IMR-90 (cell line): ENCODE measurements around the gene MSMO1. TPM values are rescaled to one million over a fixed set of nuclear protein-coding genes. Genes with fewer than 3 reads are reported as not detected.
"Not testable (repeated sequence)": the region's sequence is repeated elsewhere in the genome, so short reads cannot be mapped to it uniquely, and the experiment has no call there.

Source experiments
- ATAC-seq: fragments of 200-7000 bp; cut with Tn5 transposase; 2 replicates; pipeline ENCODE4 v1.9.1; 2020; ENCODE audit warnings: low read depth, mild to moderate bottlenecking, moderate library complexity
- BruUV-seq: library from RNA; stranded (reverse); fragments of 400-500 nt; replicated peaks from 2 replicates; lab custom pipeline; 2021; lab: Mats Ljungman, UMichigan
- CTCF ChIA-PET: fragments of 300-600 bp; formaldehyde crosslinking; extraction: SDS; loops from one replicate; lab custom pipeline; 2021; ENCODE audit warnings: antibody characterized with exemption; lab: Yijun Ruan, JAX
- POLR2A ChIA-PET: fragments of 300-600 bp; sonication (Branson Sonifier 250); formaldehyde crosslinking; loops from one replicate; lab custom pipeline; 2022; ENCODE audit warnings: antibody characterized with exemption; ENCODE audit not compliant: unreplicated experiment; lab: Charles Lee
- DNase-seq: peaks from one replicate; pipeline ENCODE4 v3.0.0; 2013
- H2AFZ ChIP-seq: replicated peaks from 2 replicates; pipeline ENCODE3; 2013; ENCODE audit warnings: low read length, mild to moderate bottlenecking; ENCODE audit not compliant: poor library complexity
- H2AK5ac ChIP-seq: 2 replicates; pipeline ENCODE4 v1.6.1; 2013; ENCODE audit warnings: low read depth, low read length, inconsistent platforms
- H2AK9ac ChIP-seq: replicated peaks from 2 replicates; pipeline ENCODE3; 2013; ENCODE audit warnings: mild to moderate bottlenecking, low read depth, low read length, moderate library complexity; ENCODE audit not compliant: poor library complexity
- H2BK120ac ChIP-seq: 2 replicates; pipeline ENCODE4 v1.6.1; 2013; ENCODE audit warnings: low read depth, low read length, inconsistent platforms
- H2BK15ac ChIP-seq: 3 replicates; pipeline ENCODE4 v1.6.1; 2013; ENCODE audit warnings: low read depth, low read length, inconsistent platforms
- H2BK20ac ChIP-seq: 2 replicates; pipeline ENCODE4 v1.6.1; 2013; ENCODE audit warnings: low read depth, mild to moderate bottlenecking, inconsistent platforms, low read length, moderate library complexity
- H2BK5ac ChIP-seq: 2 replicates; pipeline ENCODE4 v1.6.1; 2013; ENCODE audit warnings: mild to moderate bottlenecking, low read depth, low read length, inconsistent platforms; ENCODE audit not compliant: poor library complexity, severe bottlenecking
- H3K14ac ChIP-seq: replicated peaks from 2 replicates; pipeline ENCODE4 v1.6.1; 2013; ENCODE audit warnings: low read depth, low read length, inconsistent platforms
- H3K18ac ChIP-seq: 2 replicates; pipeline ENCODE4 v1.6.1; 2013; ENCODE audit warnings: low read depth, low read length, control low read depth
- H3K23ac ChIP-seq: 2 replicates; pipeline ENCODE4 v1.6.1; 2013; ENCODE audit warnings: low read depth, low read length, inconsistent platforms
- H3K27ac ChIP-seq: 2 replicates; pipeline ENCODE4 v1.5.1; 2013; ENCODE audit warnings: mild to moderate bottlenecking, control low read depth, low read length; ENCODE audit not compliant: insufficient read depth
- H3K27me3 ChIP-seq: 2 replicates; pipeline ENCODE4 v1.6.1; 2013; ENCODE audit warnings: low read length; ENCODE audit not compliant: control insufficient read depth, insufficient read depth
- H3K36me3 ChIP-seq: 2 replicates; pipeline ENCODE4 v1.6.1; 2013; ENCODE audit warnings: low read length, mixed read lengths; ENCODE audit not compliant: control insufficient read depth, insufficient read depth
- H3K4ac ChIP-seq: 2 replicates; pipeline ENCODE4 v1.6.1; 2013; ENCODE audit warnings: low read depth, low read length, inconsistent platforms
- H3K4me1 ChIP-seq: 2 replicates; pipeline ENCODE4 v1.6.1; 2013; ENCODE audit warnings: low read length, mixed read lengths; ENCODE audit not compliant: control insufficient read depth, insufficient read depth
- H3K4me2 ChIP-seq: 2 replicates; pipeline ENCODE4 v1.6.1; 2013; ENCODE audit warnings: low read depth, mild to moderate bottlenecking, control low read depth, low read length, moderate library complexity
- H3K4me3 ChIP-seq: 2 replicates; pipeline ENCODE4 v1.5.1; 2013; ENCODE audit warnings: low read depth, mild to moderate bottlenecking, control low read depth, low read length, moderate library complexity; ENCODE audit not compliant: insufficient read depth
- H3K56ac ChIP-seq: 2 replicates; pipeline ENCODE4 v1.6.1; 2013; ENCODE audit warnings: low read length, inconsistent platforms; ENCODE audit not compliant: insufficient read depth; ENCODE audit errors: extremely low read depth
- H3K79me1 ChIP-seq, 2 experiments: 2 replicates each; pipeline ENCODE4 v1.6.1; 2013; ENCODE audit warnings: low read length in 2 of 2, inconsistent platforms in 1 of 2, low read depth in 1 of 2
- H3K9ac ChIP-seq: 2 replicates; pipeline ENCODE4 v1.6.1; 2013; ENCODE audit warnings: low read depth, low read length, control low read depth
- H3K9me1 ChIP-seq: 2 replicates; pipeline ENCODE4 v1.6.1; 2013; ENCODE audit warnings: low read length, inconsistent platforms; ENCODE audit not compliant: insufficient read depth
- H3K9me3 ChIP-seq: 2 replicates; pipeline ENCODE4 v1.6.1; 2013; ENCODE audit warnings: low read length; ENCODE audit not compliant: control insufficient read depth, insufficient read depth
- H4K20me1 ChIP-seq: 2 replicates; pipeline ENCODE4 v1.6.1; 2013; ENCODE audit warnings: low read length, inconsistent platforms; ENCODE audit not compliant: insufficient read depth
- H4K5ac ChIP-seq: 2 replicates; pipeline ENCODE4 v1.6.1; 2013; ENCODE audit warnings: mild to moderate bottlenecking, low read depth, low read length, control low read depth
- H4K8ac ChIP-seq, 2 experiments: 2 replicates each; pipeline ENCODE4 v1.6.1; 2013; ENCODE audit warnings: low read depth in 2 of 2, low read length in 2 of 2, control low read depth in 1 of 2, inconsistent platforms in 1 of 2
- H4K91ac ChIP-seq: 2 replicates; pipeline ENCODE4 v1.6.1; 2013; ENCODE audit warnings: low read depth, low read length, inconsistent platforms; ENCODE audit not compliant: insufficient read depth
- WGBS, 2 experiments: methylation state at CpG; one replicate each; pipeline versions ENCODE4 v1.1.5 to v1.1.7; 2013; ENCODE audit warnings: missing lambda C conversion rate in 2 of 2; ENCODE audit not compliant: insufficient read length in 1 of 2; ENCODE audit errors: extremely low coverage in 2 of 2; 5-methylcytosine and 5-hydroxymethylcytosine counted together
- dilution Hi-C: fragments of 300-500 bp; cut with HindIII; formaldehyde crosslinking; loops from one replicate; pipeline ENCODE4 v1.14.3; 2018; ENCODE audit warnings: low sequenced_read_pairs; ENCODE audit not compliant: unreplicated experiment
- in situ Hi-C: fragments of 300-500 bp; cut with MboI; formaldehyde crosslinking; loops from 3 replicates; pipeline ENCODE4 v1.14.3; 2019; ENCODE audit warnings: low sequenced_read_pairs, inconsistent platforms, mixed read lengths
- intact Hi-C: fragments of 100-400 bp; cut with micrococcal nuclease; formaldehyde crosslinking; loops from 2 replicates; pipeline ENCODE4 v1.10.0; 2022
- polyA plus RNA-seq, 3 experiments: library from polyadenylated mRNA; depleted of rRNA; stranded (reverse); fragments of >200 nt; gene quantifications; 2 replicates each; pipeline ENCODE4 v1.2.3, GENCODE V29; 2012; ENCODE audit warnings: low replicate concordance in 1 of 3
- total RNA-seq: library from RNA; depleted of rRNA; stranded (reverse); fragments of >200 nt; gene quantifications from 2 replicates; pipeline ENCODE4 v1.2.3, GENCODE V29; 2012

MSMO1 gene
- total and polyA plus RNA-seq, 2 of the 4 experiments (the other 2 are of a cell fraction) = 40.1 to 42.1 TPM

GRCh38 chr4:165286619-165287340, 40.7 kb upstream of the MSMO1 start:
- H2AK5ac ChIP-seq, CTCF ChIA-PET, H4K91ac ChIP-seq, H3K56ac ChIP-seq, H3K27ac ChIP-seq, H3K4me2 ChIP-seq, H3K9ac ChIP-seq, H2AFZ ChIP-seq, H3K4me3 ChIP-seq, H3K23ac ChIP-seq, H4K20me1 ChIP-seq, H3K36me3 ChIP-seq, H3K27me3 ChIP-seq, H4K5ac ChIP-seq, H2BK20ac ChIP-seq, H3K9me3 ChIP-seq, DNase-seq, H3K79me1 ChIP-seq, H2BK120ac ChIP-seq, H4K8ac ChIP-seq, H3K4ac ChIP-seq, H2BK15ac ChIP-seq, H2AK9ac ChIP-seq, H3K4me1 ChIP-seq, H3K14ac ChIP-seq, H2BK5ac ChIP-seq, BruUV-seq, dilution Hi-C loops, H3K9me1 ChIP-seq, POLR2A ChIA-PET, in situ Hi-C loops, H3K18ac ChIP-seq, intact Hi-C loops, ATAC-seq: not testable (repeated sequence)
- WGBS, 2 experiments = no CpG with 5 or more reads among the region's 4 CpGs
